Endothelial cell of umbilical vein (primary cell): Measurements from ENCODE around the gene SWT1. TPM values are rescaled to one million over a fixed set of nuclear protein-coding genes. Genes with fewer than 3 reads are reported as not detected.

Experiments
- BruUV-seq: library from RNA; stranded (reverse); fragments of 400-500 nt; replicated peaks from 2 replicates; lab custom pipeline; 2021; lab: Mats Ljungman, UMichigan
- CTCF ChIA-PET: fragments of 300-600, 350-600 bp; sonication (Branson Sonifier 250); formaldehyde crosslinking; loops from one replicate; lab custom pipeline; 2021; ENCODE audit warnings: antibody characterized with exemption, inconsistent platforms; lab: Charles Lee
- POLR2A ChIA-PET: fragments of 300-600, 350-600 bp; sonication (Branson Sonifier 250); formaldehyde crosslinking; loops from one replicate; lab custom pipeline; 2021; ENCODE audit warnings: antibody characterized with exemption, inconsistent platforms; lab: Charles Lee
- DNase-seq: peaks from one replicate; pipeline ENCODE4 v3.0.0-alpha.2; 2011; ENCODE audit warnings: low read depth, low spot score
- FAIRE-seq: peaks from 2 replicates; lab custom pipeline; 2011; peaks lifted over from hg19 to GRCh38; lab: Jason Lieb, UNC
- H2AFZ ChIP-seq: 2 replicates; pipeline ENCODE4 v1.6.0; 2012; ENCODE audit warnings: low read depth, low read length, control low read depth, inconsistent platforms
- H3K27ac ChIP-seq: 2 replicates; pipeline ENCODE4 v1.5.1; 2011; ENCODE audit warnings: low read depth, mild to moderate bottlenecking, control low read depth, low read length, moderate library complexity; ENCODE audit not compliant: insufficient read depth
- H3K27me3 ChIP-seq, 2 experiments: 2 replicates each; pipeline versions ENCODE4 v1.6.0 to v1.6.1; 2011; ENCODE audit warnings: low read length in 2 of 2, mixed read lengths in 1 of 2; ENCODE audit not compliant: control insufficient read depth in 2 of 2, insufficient read depth in 2 of 2
- H3K36me3 ChIP-seq, 2 experiments: 2 replicates in 1 of 2; 3 replicates in 1 of 2; pipeline ENCODE4 v1.5.1; 2011; ENCODE audit warnings: low read length in 2 of 2, mild to moderate bottlenecking in 1 of 2, moderate library complexity in 1 of 2; ENCODE audit not compliant: control insufficient read depth in 2 of 2, insufficient read depth in 2 of 2; ENCODE audit errors: extremely low read depth in 1 of 2
- H3K4me1 ChIP-seq: 3 replicates; pipeline ENCODE4 v1.5.1; 2011; ENCODE audit warnings: mild to moderate bottlenecking, low read length; ENCODE audit not compliant: control insufficient read depth, insufficient read depth; ENCODE audit errors: extremely low read depth
- H3K4me2 ChIP-seq: 2 replicates; pipeline ENCODE4 v1.6.1; 2011; ENCODE audit warnings: low read length, control low read depth, mixed read lengths; ENCODE audit not compliant: insufficient read depth
- H3K4me3 ChIP-seq, 3 experiments: fragments of 200-600 bp in 1 of 3; sonication (generic), shearing (Covaris generic) in 1 of 3; replicated peaks in 1 of 3; 2 replicates each; pipeline ENCODE4 v1.5.1; 2011 to 2016; ENCODE audit warnings: control low read depth in 3 of 3, low read length in 3 of 3, mild to moderate bottlenecking in 2 of 3, inconsistent platforms in 1 of 3, low read depth in 1 of 3, moderate library complexity in 1 of 3; ENCODE audit not compliant: insufficient read depth in 1 of 3
- H3K79me2 ChIP-seq: 2 replicates; pipeline ENCODE4 v1.6.0; 2012; ENCODE audit warnings: low read length, inconsistent platforms; ENCODE audit not compliant: control insufficient read depth, insufficient read depth
- H3K9ac ChIP-seq: replicated peaks from 2 replicates; pipeline ENCODE3; 2011; ENCODE audit warnings: low read length, control low read depth; ENCODE audit not compliant: insufficient read depth; ENCODE audit errors: extremely low read depth
- H3K9me1 ChIP-seq: replicated peaks from 3 replicates; pipeline ENCODE4 v1.6.0; 2011; ENCODE audit warnings: mild to moderate bottlenecking, low read length; ENCODE audit not compliant: control insufficient read depth, insufficient read depth; ENCODE audit errors: extremely low read depth
- H3K9me3 ChIP-seq: replicated peaks from 2 replicates; pipeline ENCODE4 v1.5.1; 2012; ENCODE audit warnings: low read length, inconsistent platforms; ENCODE audit not compliant: control insufficient read depth, insufficient read depth
- H4K20me1 ChIP-seq: replicated peaks from 2 replicates; pipeline ENCODE3; 2011; ENCODE audit warnings: mild to moderate bottlenecking, low read length; ENCODE audit not compliant: control insufficient read depth, insufficient read depth; ENCODE audit errors: extremely low read depth
- JUN ChIP-seq: IDR thresholded peaks from 2 replicates; pipeline ENCODE4 v1.6.1; 2011; ENCODE audit warnings: borderline replicate concordance, low read depth; ENCODE audit not compliant: insufficient read length, insufficient read depth
- MYC ChIP-seq: IDR thresholded peaks from one replicate; pipeline ENCODE4 v1.6.1; 2011; ENCODE audit warnings: mild to moderate bottlenecking, low read depth, low read length
- POLR2A ChIP-seq: IDR thresholded peaks from 2 replicates; pipeline ENCODE4 v1.6.1; 2012; ENCODE audit warnings: low read depth, mild to moderate bottlenecking, control low read depth, low read length
- POLR2AphosphoS5 ChIP-seq: IDR thresholded peaks from 2 replicates; pipeline ENCODE4 v1.6.1; 2012; ENCODE audit warnings: low read depth, mild to moderate bottlenecking, control low read depth, low read length, moderate library complexity; ENCODE audit not compliant: insufficient read depth
- dilution Hi-C: fragments of 300-500 bp; cut with MboI; formaldehyde crosslinking; loops from one replicate; pipeline ENCODE4 v1.15.0; 2019; ENCODE audit warnings: low sequenced_read_pairs; ENCODE audit not compliant: extremely low pct_ligation_motif_present
- intact Hi-C: fragments of 100-400 bp; cut with micrococcal nuclease; formaldehyde crosslinking; loops from one replicate; pipeline ENCODE4 v1.10.0; 2022
- polyA plus RNA-seq, 4 experiments: library from polyadenylated mRNA; depleted of rRNA in 3 of 4; stranded (reverse) in 3 of 4; unstranded in 1 of 4; fragments of >200 nt; gene quantifications; 2 replicates each; pipeline versions ENCODE4 v1.2.1 to v1.2.3, GENCODE V29; 2011 to 2012; ENCODE audit warnings: missing spikeins in 1 of 4
- small RNA-seq: library from RNA; depleted of rRNA; stranded (forward); fragments of <200 nt; gene quantifications from one replicate; pipeline ENCODE3, GENCODE V24; 2012; ENCODE audit warnings: low replicate concordance, low read depth; ENCODE audit not compliant: insufficient read depth, insufficient read length
- total RNA-seq: library from RNA; stranded (reverse); gene quantifications from 2 replicates; pipeline ENCODE4 v1.2.3, GENCODE V29; 2021
- TF ChIP-seq, protein P1 (sequence below): IDR thresholded peaks from 2 replicates; pipeline ENCODE4 v1.6.1; 2011; ENCODE audit not compliant: insufficient read depth, insufficient read length

The SWT1 gene
- total and polyA plus RNA-seq, 2 donors (not counting 3 experiments of a cell fraction or from before 2014, with no cell fraction given), result 1.0 to 4.3 TPM

- no peak overlapping the region for H3K4me2 ChIP-seq
- dilution Hi-C loops, result no loop called here
- BruUV-seq, result no TSS peak
Measured at GRCh38 chr1:185341196-185341781, 184.3 kb downstream of the SWT1 start.

More at GRCh38 chr1:185341196-185341781, 184.3 kb downstream of the SWT1 start:
- Histone ChIP-seq H3K27ac (no peak overlapping the region), H3K9ac (no peak overlapping the region), H3K4me1 (no peaks in the 10 kb centered on the region), H4K20me1 (no peaks in the 10 kb centered on the region), H3K27me3 (no peaks in the 10 kb centered on the region), H2AFZ (no peak overlapping the region), H3K9me3 (no peaks in the 10 kb centered on the region), H3K36me3 (no peaks in the 10 kb centered on the region), H3K4me3 (no peak overlapping the region), H3K9me1 (no peaks in the 10 kb centered on the region), H3K79me2 (no peaks in the 10 kb centered on the region)
- ChIA-PET POLR2A (no interaction called here), CTCF (no interaction called here)
- no peak for FAIRE-seq
- TF ChIP-seq MYC (no peak), JUN (no peak), POLR2AphosphoS5 (no peak), POLR2A (no peak)
- TF ChIP-seq, protein P1, sequence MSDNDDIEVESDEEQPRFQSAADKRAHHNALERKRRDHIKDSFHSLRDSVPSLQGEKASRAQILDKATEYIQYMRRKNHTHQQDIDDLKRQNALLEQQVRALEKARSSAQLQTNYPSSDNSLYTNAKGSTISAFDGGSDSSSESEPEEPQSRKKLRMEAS, result no peak
- no peak for DNase-seq
- intact Hi-C loops, result no loop called here

Small RNA genes lying within 50 kb of the gene (small RNA-seq; reads per million reads assigned to genes)
- not detected for gene RF00019

Other genes with a start within 250 kb of the SWT1 start
- gene NIBAN1, start 182.7 kb upstream of the SWT1 start, total RNA-seq, result 1.5 and 2.8 TPM in 2 replicates
- gene NIBAN1, start 182.7 kb upstream of the SWT1 start, polyA plus RNA-seq, result 0.11 and 0.23 TPM in 2 replicates
- 26.0 and 30.6 TPM in 2 replicates for gene RNF2, start 111.6 kb upstream of the SWT1 start, total RNA-seq
- gene RNF2, start 111.6 kb upstream of the SWT1 start, polyA plus RNA-seq, result 10.3 and 13.6 TPM in 2 replicates
- gene TRMT1L, start 214 bp upstream of the SWT1 start, total RNA-seq, result 12.8 and 16.1 TPM in 2 replicates
- 7.4 and 7.9 TPM in 2 replicates for gene TRMT1L, start 214 bp upstream of the SWT1 start, polyA plus RNA-seq
- 75.3 and 81.6 TPM in 2 replicates for gene IVNS1ABP, start 160.1 kb downstream of the SWT1 start, total RNA-seq
- 19.9 and 26.3 TPM in 2 replicates for gene IVNS1ABP, start 160.1 kb downstream of the SWT1 start, polyA plus RNA-seq